Osteoblast (primary cell): ENCODE results near the gene CHST2. TPM values are rescaled to one million over a fixed set of nuclear protein-coding genes. Genes with fewer than 3 reads are reported as not detected.

Experiments
- DNase-seq: peaks from one replicate; pipeline ENCODE4 v3.0.0; 2011; ENCODE audit warnings: low spot score, mixed read lengths; ENCODE audit not compliant: insufficient read length; ENCODE audit errors: missing footprints
- H2AFZ ChIP-seq: 2 replicates; pipeline ENCODE4 v1.6.0; 2011; ENCODE audit warnings: mild to moderate bottlenecking, low read length
- H3K27ac ChIP-seq: 2 replicates; pipeline ENCODE4 v1.5.1; 2011; ENCODE audit warnings: mild to moderate bottlenecking, low read depth, low read length, moderate library complexity
- H3K27me3 ChIP-seq: 2 replicates; pipeline ENCODE4 v1.6.0; 2012; ENCODE audit warnings: mild to moderate bottlenecking, control low read depth, inconsistent platforms, low read length, moderate library complexity; ENCODE audit not compliant: insufficient read depth
- H3K36me3 ChIP-seq: 2 replicates; pipeline ENCODE4 v1.5.1; 2011; ENCODE audit warnings: mild to moderate bottlenecking, low read length, control low read depth, moderate library complexity; ENCODE audit not compliant: insufficient read depth
- H3K4me1 ChIP-seq: 2 replicates; pipeline ENCODE4 v1.5.1; 2011; ENCODE audit warnings: mild to moderate bottlenecking, low read length, control low read depth, moderate library complexity; ENCODE audit not compliant: insufficient read depth
- H3K4me2 ChIP-seq: 2 replicates; pipeline ENCODE4 v1.6.0; 2011; ENCODE audit warnings: mild to moderate bottlenecking, low read length; ENCODE audit not compliant: insufficient read depth
- H3K4me3 ChIP-seq: fragments of 200-600 bp; sonication (generic); 3 replicates; pipeline ENCODE4 v1.5.1; 2012; ENCODE audit warnings: mild to moderate bottlenecking, low read length, inconsistent platforms; ENCODE audit not compliant: insufficient read depth
- H3K79me2 ChIP-seq: 2 replicates; pipeline ENCODE4 v1.6.0; 2012; ENCODE audit warnings: mild to moderate bottlenecking, low read length, control low read depth, inconsistent platforms; ENCODE audit not compliant: insufficient read depth
- H3K9me3 ChIP-seq: 2 replicates; pipeline ENCODE4 v1.5.1; 2011; ENCODE audit warnings: low read depth, low read length, control low read depth
- H4K20me1 ChIP-seq: 2 replicates; pipeline ENCODE4 v1.6.0; 2012; ENCODE audit warnings: mild to moderate bottlenecking, low read length, control low read depth; ENCODE audit not compliant: insufficient read depth
- total RNA-seq: library from RNA; depleted of rRNA; stranded (reverse); fragments of >200 nt; gene quantifications from 2 replicates; pipeline ENCODE4 v1.2.3, GENCODE V29; 2012
- TF ChIP-seq, protein P1 (sequence below): IDR thresholded peaks from 2 replicates; pipeline ENCODE4 v1.5.1; 2011; ENCODE audit warnings: mild to moderate bottlenecking, low read depth, low read length, moderate library complexity; ENCODE audit errors: extremely low read depth

The CHST2 gene
- total RNA-seq, 1 donor, result 13.8 TPM

DNA sequence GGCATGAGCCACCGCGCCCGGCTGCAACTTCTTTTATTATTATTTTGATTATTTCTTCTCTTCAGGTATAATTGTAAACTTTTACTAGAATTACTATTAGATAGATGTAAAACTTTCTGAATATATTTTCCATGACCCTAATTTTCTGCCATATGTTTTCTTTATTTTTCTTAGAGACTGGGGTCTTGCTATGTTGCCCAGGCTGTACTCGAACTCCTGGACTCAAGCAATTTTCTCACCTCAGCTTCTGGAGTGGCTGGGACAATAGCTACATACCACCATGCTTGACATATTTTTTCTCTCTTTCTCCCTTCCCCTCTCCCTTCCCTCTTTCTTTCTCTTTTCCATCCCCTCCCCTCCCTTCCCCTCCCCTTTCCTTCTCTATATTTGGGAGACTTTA lies 29.6 kb upstream of the CHST2 start:
- H3K4me1 ChIP-seq, result peaks cover 3% of the 10 kb centered on the region
- no peaks in the 10 kb centered on the region for H3K9me3 ChIP-seq
- no peak overlapping the region for H3K27ac ChIP-seq
- H2AFZ ChIP-seq, result no peak overlapping the region
- no peak for DNase-seq
- no peak overlapping the region for H3K4me3 ChIP-seq
- TF ChIP-seq, protein P1, sequence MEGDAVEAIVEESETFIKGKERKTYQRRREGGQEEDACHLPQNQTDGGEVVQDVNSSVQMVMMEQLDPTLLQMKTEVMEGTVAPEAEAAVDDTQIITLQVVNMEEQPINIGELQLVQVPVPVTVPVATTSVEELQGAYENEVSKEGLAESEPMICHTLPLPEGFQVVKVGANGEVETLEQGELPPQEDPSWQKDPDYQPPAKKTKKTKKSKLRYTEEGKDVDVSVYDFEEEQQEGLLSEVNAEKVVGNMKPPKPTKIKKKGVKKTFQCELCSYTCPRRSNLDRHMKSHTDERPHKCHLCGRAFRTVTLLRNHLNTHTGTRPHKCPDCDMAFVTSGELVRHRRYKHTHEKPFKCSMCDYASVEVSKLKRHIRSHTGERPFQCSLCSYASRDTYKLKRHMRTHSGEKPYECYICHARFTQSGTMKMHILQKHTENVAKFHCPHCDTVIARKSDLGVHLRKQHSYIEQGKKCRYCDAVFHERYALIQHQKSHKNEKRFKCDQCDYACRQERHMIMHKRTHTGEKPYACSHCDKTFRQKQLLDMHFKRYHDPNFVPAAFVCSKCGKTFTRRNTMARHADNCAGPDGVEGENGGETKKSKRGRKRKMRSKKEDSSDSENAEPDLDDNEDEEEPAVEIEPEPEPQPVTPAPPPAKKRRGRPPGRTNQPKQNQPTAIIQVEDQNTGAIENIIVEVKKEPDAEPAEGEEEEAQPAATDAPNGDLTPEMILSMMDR, result no peak
- no peaks in the 10 kb centered on the region for H3K27me3 ChIP-seq
- no peaks in the 10 kb centered on the region for H3K79me2 ChIP-seq
- no peaks in the 10 kb centered on the region for H4K20me1 ChIP-seq
- H3K36me3 ChIP-seq, result no peaks in the 10 kb centered on the region
- H3K4me2 ChIP-seq, result no peak overlapping the region

DNA sequence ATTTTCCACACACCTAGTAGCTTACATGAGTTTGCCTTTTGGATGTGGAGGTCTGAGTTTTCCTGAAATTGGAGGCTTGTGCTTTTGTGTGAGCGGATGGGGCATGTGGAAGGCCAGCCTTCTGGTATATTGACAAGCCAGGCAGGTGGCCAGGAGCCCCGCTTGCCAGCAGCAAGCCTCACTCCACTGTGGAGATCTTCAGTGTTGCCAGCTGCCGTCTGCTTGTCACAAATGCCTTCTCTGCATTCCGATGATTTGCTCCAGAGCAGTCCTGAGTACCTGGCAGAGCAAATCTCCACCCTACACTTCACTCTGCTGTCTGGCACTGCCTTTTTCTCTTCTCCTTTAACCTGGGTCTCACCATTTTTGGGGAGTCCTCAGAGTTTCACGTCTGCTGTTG lies 29.1 kb upstream of the CHST2 start:
- Histone ChIP-seq H3K4me3 (no peak overlapping the region), H3K27ac (no peak overlapping the region), H3K36me3 (no peaks in the 10 kb centered on the region), H4K20me1 (no peaks in the 10 kb centered on the region), H2AFZ (no peak overlapping the region), H3K4me1 (no peaks in the 10 kb centered on the region), H3K9me3 (no peaks in the 10 kb centered on the region), H3K79me2 (no peaks in the 10 kb centered on the region), H3K4me2 (no peak overlapping the region), H3K27me3 (no peaks in the 10 kb centered on the region)
- TF ChIP-seq, protein P1, result no peak
- DNase-seq, result no peak

DNA sequence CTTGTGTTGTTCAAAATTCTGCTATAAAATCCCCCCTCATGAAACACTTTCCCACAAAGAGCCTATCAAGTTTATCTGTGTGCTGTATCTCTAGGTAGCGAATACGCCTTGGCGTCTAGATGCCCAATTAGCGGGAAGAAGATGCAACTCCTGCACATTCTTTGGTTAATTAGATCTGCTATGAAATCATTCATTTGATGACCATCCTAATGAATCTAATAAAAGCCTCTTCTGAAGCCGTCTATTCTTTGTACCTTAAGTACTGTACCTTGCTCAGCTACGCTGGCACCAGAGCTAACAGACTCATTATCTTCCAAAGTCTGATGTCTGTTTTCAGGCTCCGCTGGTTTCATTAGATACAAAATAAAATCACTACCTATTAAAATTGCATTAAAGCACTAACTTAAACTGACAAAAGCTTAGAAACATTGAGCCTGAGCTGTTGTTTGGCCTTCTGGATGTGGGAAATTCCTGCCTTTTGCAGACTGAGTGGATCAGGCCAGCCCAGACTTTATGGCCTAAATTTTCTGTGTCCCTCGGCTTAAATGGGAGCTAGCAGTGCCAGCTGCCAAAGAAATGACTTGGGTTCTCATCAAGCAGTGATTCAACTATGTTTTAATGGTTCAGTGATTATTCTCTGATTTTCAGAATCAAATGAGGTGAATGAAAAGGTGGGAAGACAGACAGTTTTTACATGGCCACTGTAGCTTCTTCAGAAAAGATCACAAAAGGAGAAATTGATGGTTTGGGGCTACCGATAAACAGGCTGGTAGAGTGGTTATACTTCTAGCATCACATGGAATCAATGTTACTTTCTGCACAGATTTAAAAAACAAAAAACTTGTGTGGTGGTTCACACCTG lies 28.4 kb upstream of the CHST2 start:
- no peak overlapping the region for H3K4me2 ChIP-seq
- no peak overlapping the region for H3K4me3 ChIP-seq
- no peaks in the 10 kb centered on the region for H3K9me3 ChIP-seq
- H4K20me1 ChIP-seq, result no peaks in the 10 kb centered on the region
- H3K27me3 ChIP-seq, result no peaks in the 10 kb centered on the region
- TF ChIP-seq, protein P1, result no peak
- H3K27ac ChIP-seq, result no peak overlapping the region
- H3K36me3 ChIP-seq, result no peaks in the 10 kb centered on the region
- H3K79me2 ChIP-seq, result no peaks in the 10 kb centered on the region
- no peak for DNase-seq
- no peaks in the 10 kb centered on the region for H3K4me1 ChIP-seq
- H2AFZ ChIP-seq, result no peak overlapping the region

DNA sequence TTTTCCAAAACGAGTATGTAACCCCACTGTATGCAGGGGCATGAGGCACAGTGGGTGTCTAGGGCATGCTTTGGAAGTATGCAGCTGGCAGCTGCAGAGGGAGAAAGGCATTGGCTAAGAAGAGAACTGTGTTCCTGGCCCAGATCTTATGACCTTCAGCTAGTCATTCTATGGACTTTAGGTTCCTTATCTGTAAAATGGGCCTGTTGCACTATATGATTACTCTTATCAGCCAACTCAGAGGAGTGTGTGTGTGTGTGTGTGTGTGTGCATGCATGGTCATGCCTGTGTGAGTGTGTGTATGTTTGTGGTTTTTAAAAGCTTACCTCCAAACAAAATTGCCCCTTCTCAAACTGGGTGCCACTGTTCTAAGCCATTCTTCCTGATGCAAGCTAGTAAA lies 27.4 kb upstream of the CHST2 start:
- H4K20me1 ChIP-seq, result no peaks in the 10 kb centered on the region

More for the DNA sequence above, 27.4 kb upstream of the CHST2 start:
- TF ChIP-seq, protein P1, result no peak
- Histone ChIP-seq H3K27ac (no peak overlapping the region), H3K9me3 (no peaks in the 10 kb centered on the region), H3K36me3 (no peaks in the 10 kb centered on the region), H3K4me1 (no peaks in the 10 kb centered on the region), H3K27me3 (no peaks in the 10 kb centered on the region), H3K4me2 (no peak overlapping the region), H3K4me3 (no peak overlapping the region), H3K79me2 (no peaks in the 10 kb centered on the region), H2AFZ (no peak overlapping the region)
- DNase-seq, result no peak
